Measurements from ENCODE around the gene RALGPS2. TPM values are rescaled to one million over a fixed set of nuclear protein-coding genes. Genes with fewer than 3 reads are reported as not detected.

Gene RALGPS2
- total and polyA plus RNA-seq, 2 experiments from 2014 or later, result 8.1 to 31.2 TPM

DNA sequence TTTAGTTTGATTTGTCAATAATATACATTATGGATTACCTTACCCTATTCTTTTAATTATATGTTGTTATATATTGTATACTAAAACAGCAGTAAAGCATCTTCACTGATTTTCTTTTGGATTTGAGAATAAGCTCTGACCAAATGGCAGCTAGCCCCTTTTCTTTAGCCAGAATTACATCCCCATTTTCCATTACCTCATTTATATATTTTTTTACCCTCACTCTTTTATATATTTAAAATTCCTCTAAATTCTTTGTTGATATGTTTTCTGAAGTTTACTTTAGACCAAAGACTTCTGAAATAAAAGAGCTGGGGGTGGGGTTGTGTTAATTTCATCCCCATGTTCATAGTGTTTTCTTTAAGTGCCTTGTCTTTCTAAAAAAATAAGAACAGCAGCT lies 121.3 kb downstream of the RALGPS2 start (continued):
- TF ChIP-seq ZNF462 (CRISPR knock-in tag; IDR thresholded peaks at IDR 0.05) (no peak), ETS1 (IDR thresholded peaks at IDR 0.05) (no peak), STAT1 (IDR thresholded peaks at IDR 0.05; ENCODE audit: unreplicated experiment) (no peak), EZH2phosphoT487 (IDR thresholded peaks at IDR 0.05; ENCODE audit: unreplicated experiment) (no peak)

- no peak for ATAC-seq
- Mint-ChIP-seq H3K9me3 (no peaks in the 10 kb centered on the region), H3K4me3 (no peak overlapping the region), H3K36me3 (ENCODE audit: low read depth) (no peaks in the 10 kb centered on the region), H3K27ac (no peak overlapping the region), H3K4me1 (peaks cover 6% of the 10 kb centered on the region; the same call in 2 of the 3 replicates), H3K27me3 (ENCODE audit: insufficient read depth, low read depth, poor library complexity) (no peaks in the 10 kb centered on the region)
- Histone ChIP-seq H2AFZ (no peak overlapping the region), H3K27ac (ENCODE audit: low read depth) (no peak overlapping the region), H3K9me2 (ENCODE audit: insufficient read depth) (no peaks in the 10 kb centered on the region), H3K27me3 (ENCODE audit: insufficient read depth) (no peaks in the 10 kb centered on the region), H3K36me3 (ENCODE audit: insufficient read depth) (no peaks in the 10 kb centered on the region), H3K4me2 (no peak overlapping the region), H3F3A (replicated peaks; ENCODE audit: low read depth) (no peaks in the 10 kb centered on the region), H3K4me1 (ENCODE audit: insufficient read depth) (no peaks in the 10 kb centered on the region), H3K79me2 (replicated peaks; ENCODE audit: insufficient read depth) (no peaks in the 10 kb centered on the region), H3K4me3 (no peak overlapping the region), H4K20me1 (replicated peaks; ENCODE audit: insufficient read depth) (no peaks in the 10 kb centered on the region; the same call in 1 of the 2 replicates)
- no peak for DNase-seq (ENCODE audit: low spot score)
- TF ChIP-seq JUNB (IDR thresholded peaks at IDR 0.05; ENCODE audit: unreplicated experiment) (no peak), POLR2AphosphoS5 (IDR thresholded peaks at IDR 0.05; ENCODE audit: low read depth) (no peak), STAT1 (IDR thresholded peaks at IDR 0.05; ENCODE audit: unreplicated experiment) (no peak), ZNF331 (CRISPR knock-in tag; IDR thresholded peaks at IDR 0.05; ENCODE audit: low read depth) (no peak), EZH2 (IDR thresholded peaks at IDR 0.05; ENCODE audit: low read depth, unreplicated experiment) (no peak), EZH2phosphoT487 (IDR thresholded peaks at IDR 0.05; ENCODE audit: unreplicated experiment) (no peak), ZNF114 (CRISPR knock-in tag; IDR thresholded peaks at IDR 0.05) (no peak), NANOG (IDR thresholded peaks at IDR 0.05; ENCODE audit: borderline replicate concordance) (no peak), CREB1 (CRISPR knock-in tag; IDR thresholded peaks at IDR 0.05; ENCODE audit: low read depth) (no peak), CTCF (conservative IDR thresholded peaks at IDR 0.05; ENCODE audit: low read depth in 2 of 2) (no peak)
- TF ChIP-seq, protein P1, sequence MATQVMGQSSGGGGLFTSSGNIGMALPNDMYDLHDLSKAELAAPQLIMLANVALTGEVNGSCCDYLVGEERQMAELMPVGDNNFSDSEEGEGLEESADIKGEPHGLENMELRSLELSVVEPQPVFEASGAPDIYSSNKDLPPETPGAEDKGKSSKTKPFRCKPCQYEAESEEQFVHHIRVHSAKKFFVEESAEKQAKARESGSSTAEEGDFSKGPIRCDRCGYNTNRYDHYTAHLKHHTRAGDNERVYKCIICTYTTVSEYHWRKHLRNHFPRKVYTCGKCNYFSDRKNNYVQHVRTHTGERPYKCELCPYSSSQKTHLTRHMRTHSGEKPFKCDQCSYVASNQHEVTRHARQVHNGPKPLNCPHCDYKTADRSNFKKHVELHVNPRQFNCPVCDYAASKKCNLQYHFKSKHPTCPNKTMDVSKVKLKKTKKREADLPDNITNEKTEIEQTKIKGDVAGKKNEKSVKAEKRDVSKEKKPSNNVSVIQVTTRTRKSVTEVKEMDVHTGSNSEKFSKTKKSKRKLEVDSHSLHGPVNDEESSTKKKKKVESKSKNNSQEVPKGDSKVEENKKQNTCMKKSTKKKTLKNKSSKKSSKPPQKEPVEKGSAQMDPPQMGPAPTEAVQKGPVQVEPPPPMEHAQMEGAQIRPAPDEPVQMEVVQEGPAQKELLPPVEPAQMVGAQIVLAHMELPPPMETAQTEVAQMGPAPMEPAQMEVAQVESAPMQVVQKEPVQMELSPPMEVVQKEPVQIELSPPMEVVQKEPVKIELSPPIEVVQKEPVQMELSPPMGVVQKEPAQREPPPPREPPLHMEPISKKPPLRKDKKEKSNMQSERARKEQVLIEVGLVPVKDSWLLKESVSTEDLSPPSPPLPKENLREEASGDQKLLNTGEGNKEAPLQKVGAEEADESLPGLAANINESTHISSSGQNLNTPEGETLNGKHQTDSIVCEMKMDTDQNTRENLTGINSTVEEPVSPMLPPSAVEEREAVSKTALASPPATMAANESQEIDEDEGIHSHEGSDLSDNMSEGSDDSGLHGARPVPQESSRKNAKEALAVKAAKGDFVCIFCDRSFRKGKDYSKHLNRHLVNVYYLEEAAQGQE (IDR thresholded peaks at IDR 0.05; ENCODE audit: unreplicated experiment), result no peak
Measured at GRCh38 chr1:178847396-178847849, 122.4 kb downstream of the RALGPS2 start.

Data from GM23338 (cell line).